ENCODE data around the gene C2orf81. TPM values are rescaled to one million over a fixed set of nuclear protein-coding genes. Genes with fewer than 3 reads are reported as not detected.

C2orf81 gene
- total RNA-seq, 1 donor from 2014 or later: 2.4 TPM

DNA sequence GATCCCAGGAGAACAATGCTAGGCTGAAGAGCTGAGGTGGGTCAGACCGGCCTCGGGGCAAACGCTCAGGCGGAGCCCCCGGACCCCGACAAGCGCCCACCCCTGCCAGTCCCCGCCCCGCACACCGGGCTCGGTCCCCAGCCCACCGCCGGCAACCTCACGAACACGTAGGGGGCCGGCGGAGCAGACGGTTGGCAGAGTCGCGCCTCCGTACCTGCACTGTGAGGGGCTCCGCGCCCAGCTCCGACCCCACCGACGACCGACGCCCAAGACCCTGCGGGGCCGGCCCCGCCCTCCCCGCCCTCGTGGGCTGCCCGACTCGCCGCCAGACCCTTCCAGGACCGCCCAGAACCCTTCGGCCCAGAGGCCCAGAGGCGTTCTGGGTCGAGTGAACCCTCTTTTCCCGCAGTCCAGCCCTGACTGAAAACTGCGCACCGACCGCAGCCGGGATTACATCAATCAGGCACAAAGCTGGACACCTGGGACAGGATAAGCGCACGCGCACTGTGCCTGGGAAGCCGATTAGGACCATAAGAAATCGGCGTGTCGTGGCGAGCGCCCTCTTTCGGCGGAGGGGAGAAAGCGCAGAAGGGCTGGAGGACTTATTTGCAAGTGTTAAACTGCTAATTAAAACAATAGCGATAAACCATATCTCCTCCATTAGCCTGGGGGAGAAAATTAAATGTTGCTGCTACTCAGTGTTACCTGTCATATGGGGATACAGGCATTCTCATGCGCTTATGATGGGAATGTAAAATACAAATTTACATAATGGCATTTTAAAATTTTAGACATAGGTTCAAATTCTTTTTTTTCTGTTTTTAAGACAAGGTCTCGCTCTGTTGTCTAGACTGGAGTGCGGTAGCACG lies 29.6 kb downstream of the C2orf81 start:
- H3K36me3 Mint-ChIP-seq (ENCODE audit: unreplicated experiment): no peaks in the 10 kb centered on the region
- no peaks in the 10 kb centered on the region for H3K9me3 Mint-ChIP-seq (ENCODE audit: unreplicated experiment)
- H3K4me3 Mint-ChIP-seq (ENCODE audit: unreplicated experiment): no peak overlapping the region
- H3K4me1 Mint-ChIP-seq (ENCODE audit: unreplicated experiment): no peaks in the 10 kb centered on the region
- H3K27ac Mint-ChIP-seq (ENCODE audit: unreplicated experiment): peak overlapping the region; percentile 99
- H3K27me3 Mint-ChIP-seq (ENCODE audit: unreplicated experiment): peaks cover 13% of the 10 kb centered on the region
- DNase-seq (ENCODE audit: extremely low spot score, unreplicated experiment): peak; percentile 96
- peak; percentile 97 for TF ChIP-seq CTCF (IDR thresholded peaks at IDR 0.05)

DNA sequence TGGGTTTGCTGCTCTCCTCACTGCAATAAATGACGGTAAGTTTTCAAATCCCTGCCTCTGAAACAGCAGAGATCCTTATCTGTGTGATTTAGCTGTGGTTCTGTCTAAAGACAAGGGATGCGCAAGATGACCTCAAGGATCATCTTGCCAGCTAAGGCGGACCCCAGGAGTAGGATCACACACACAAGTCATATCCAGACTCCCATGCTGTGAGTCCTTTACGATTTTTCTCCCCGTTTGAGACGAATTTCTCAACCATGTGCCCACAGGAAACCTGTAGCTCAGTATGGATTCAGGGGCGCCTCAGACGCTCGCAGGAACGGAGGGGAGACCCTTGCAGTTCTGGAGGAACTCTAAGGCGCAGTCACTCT lies 30.2 kb downstream of the C2orf81 start:
- H3K36me3 Mint-ChIP-seq (ENCODE audit: unreplicated experiment): no peaks in the 10 kb centered on the region
- no peak for TF ChIP-seq CTCF (IDR thresholded peaks at IDR 0.05)
- no peak overlapping the region for H3K4me3 Mint-ChIP-seq (ENCODE audit: unreplicated experiment)
- H3K4me1 Mint-ChIP-seq (ENCODE audit: unreplicated experiment): no peaks in the 10 kb centered on the region
- H3K9me3 Mint-ChIP-seq (ENCODE audit: unreplicated experiment): no peaks in the 10 kb centered on the region
- DNase-seq (ENCODE audit: extremely low spot score, unreplicated experiment): no peak
- peaks cover 13% of the 10 kb centered on the region for H3K27me3 Mint-ChIP-seq (ENCODE audit: unreplicated experiment)
- peak overlapping the region; percentile 99 for H3K27ac Mint-ChIP-seq (ENCODE audit: unreplicated experiment)

GRCh38 chr2:74390606-74391005 lies 30.8 kb downstream of the C2orf81 start:
- TF ChIP-seq CTCF (IDR thresholded peaks at IDR 0.05): no peak
- Mint-ChIP-seq H3K9me3 (ENCODE audit: unreplicated experiment) (no peaks in the 10 kb centered on the region), H3K4me3 (ENCODE audit: unreplicated experiment) (no peak overlapping the region), H3K36me3 (ENCODE audit: unreplicated experiment) (no peaks in the 10 kb centered on the region), H3K27me3 (ENCODE audit: unreplicated experiment) (peaks cover 13% of the 10 kb centered on the region), H3K4me1 (ENCODE audit: unreplicated experiment) (no peaks in the 10 kb centered on the region), H3K27ac (ENCODE audit: unreplicated experiment) (peak overlapping the region; percentile 9)
- DNase-seq (ENCODE audit: extremely low spot score, unreplicated experiment): no peak

DNA sequence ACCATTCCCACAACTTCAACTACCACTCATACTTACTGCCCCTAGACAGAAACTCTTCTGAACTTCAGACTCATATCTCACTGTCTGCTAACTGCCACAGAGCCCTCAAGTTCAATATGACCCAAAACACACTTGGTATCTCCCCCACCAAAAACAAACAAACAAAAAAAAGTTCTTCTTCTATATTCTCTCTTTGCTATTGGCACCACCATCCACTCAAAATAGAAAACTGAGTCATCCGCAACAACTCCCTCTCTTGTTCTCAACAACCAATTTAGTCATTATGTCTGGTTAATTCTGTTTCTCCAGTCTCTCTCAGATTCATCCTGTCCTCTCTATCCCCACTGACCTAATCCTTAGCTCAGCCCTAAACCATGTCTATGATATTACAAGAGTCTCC lies 34.1 kb downstream of the C2orf81 start:
- Mint-ChIP-seq H3K27me3 (ENCODE audit: unreplicated experiment) (no peaks in the 10 kb centered on the region), H3K36me3 (ENCODE audit: unreplicated experiment) (peaks cover 1% of the 10 kb centered on the region), H3K4me1 (ENCODE audit: unreplicated experiment) (peaks cover 2% of the 10 kb centered on the region), H3K9me3 (ENCODE audit: unreplicated experiment) (no peaks in the 10 kb centered on the region), H3K27ac (ENCODE audit: unreplicated experiment) (no peak overlapping the region), H3K4me3 (ENCODE audit: unreplicated experiment) (no peak overlapping the region)
- no peak for TF ChIP-seq CTCF (IDR thresholded peaks at IDR 0.05)
- DNase-seq (ENCODE audit: extremely low spot score, unreplicated experiment): no peak

DNA sequence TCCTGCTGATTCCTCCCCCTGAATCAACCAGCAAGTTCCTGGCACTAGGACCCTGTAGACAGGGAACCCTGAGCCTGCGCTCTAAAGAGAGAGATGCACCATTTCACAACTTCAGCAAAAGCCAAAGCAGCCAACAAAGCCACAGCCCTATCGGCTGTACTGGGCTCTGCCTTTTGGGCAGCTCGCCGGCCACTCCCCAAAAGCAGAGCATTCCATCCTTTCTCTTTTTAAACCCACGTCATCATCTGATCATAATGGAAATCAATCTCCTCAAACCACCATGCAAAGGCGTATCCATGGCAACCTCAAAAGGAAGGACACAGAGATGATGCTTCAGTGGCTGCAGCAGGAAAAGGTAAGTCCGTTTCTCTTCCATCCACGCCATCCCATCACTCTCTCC lies 36.0 kb downstream of the C2orf81 start:
- H3K4me3 Mint-ChIP-seq (ENCODE audit: unreplicated experiment): no peak overlapping the region
- no peak overlapping the region for H3K27ac Mint-ChIP-seq (ENCODE audit: unreplicated experiment)
- no peaks in the 10 kb centered on the region for H3K9me3 Mint-ChIP-seq (ENCODE audit: unreplicated experiment)
- no peak for TF ChIP-seq CTCF (IDR thresholded peaks at IDR 0.05)
- no peaks in the 10 kb centered on the region for H3K27me3 Mint-ChIP-seq (ENCODE audit: unreplicated experiment)
- no peak for DNase-seq (ENCODE audit: extremely low spot score, unreplicated experiment)
- peaks cover 12% of the 10 kb centered on the region for H3K4me1 Mint-ChIP-seq (ENCODE audit: unreplicated experiment)
- H3K36me3 Mint-ChIP-seq (ENCODE audit: unreplicated experiment): peaks cover 7% of the 10 kb centered on the region

All from osteocyte (in vitro differentiated cells).